ENCODE measurements around the gene MRPS9. TPM values are rescaled to one million over a fixed set of nuclear protein-coding genes. Genes with fewer than 3 reads are reported as not detected.

Gene MRPS9
- 10 to 100 TPM; 30.7 to 59.6 (median 54.4) TPM for polyA plus RNA-seq (ENCODE audit: insufficient read length in 4 of 4)

DNA sequence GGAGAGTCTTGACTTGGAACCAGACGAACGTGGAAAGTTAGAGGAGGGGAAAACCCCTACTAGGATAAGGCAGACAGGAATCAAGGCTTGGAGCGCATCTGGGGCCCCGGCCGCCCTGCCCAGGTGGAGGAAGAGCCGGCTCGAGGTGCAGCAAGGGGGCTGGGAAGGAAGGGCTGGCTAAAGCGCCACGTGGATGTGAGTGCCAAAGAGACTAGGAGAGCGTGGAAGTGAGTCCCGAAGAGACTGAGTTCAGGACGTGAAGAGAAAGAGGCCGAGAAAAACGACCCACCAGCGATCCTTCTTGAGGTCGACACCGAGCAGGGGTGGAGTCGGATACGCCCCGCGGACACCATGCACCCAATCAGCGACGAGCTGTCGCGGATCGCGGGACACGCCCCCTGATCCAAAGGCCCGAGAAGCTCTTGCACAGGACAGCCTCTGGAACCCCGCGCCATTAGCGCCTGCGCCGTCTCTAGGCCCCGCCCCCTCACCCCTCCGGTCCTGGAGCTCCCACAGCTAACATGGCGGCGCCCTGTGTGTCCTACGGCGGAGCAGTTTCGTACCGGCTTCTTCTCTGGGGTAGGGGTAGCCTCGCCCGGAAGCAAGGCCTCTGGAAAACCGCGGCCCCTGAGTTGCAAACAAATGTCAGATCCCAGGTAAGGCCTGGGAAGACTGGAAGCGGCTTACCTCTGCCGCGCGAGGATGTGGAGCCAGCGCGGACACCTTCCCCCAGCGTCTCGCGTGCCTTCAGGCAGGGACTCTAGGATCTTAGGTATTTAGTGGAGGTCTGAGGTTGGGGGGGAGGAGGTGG lies at the start of gene MRPS9:
Gene MRPS9, plus strand, starts transcription at position 498 of the 811 bp plus-strand sequence. Its CDS starts 24 bp downstream, at position 522.
- peak; percentile 90 to 95 (median 94) for DNase-seq (ENCODE audit: low read depth in 4 of 4, low spot score in 3 of 4)

DNA sequence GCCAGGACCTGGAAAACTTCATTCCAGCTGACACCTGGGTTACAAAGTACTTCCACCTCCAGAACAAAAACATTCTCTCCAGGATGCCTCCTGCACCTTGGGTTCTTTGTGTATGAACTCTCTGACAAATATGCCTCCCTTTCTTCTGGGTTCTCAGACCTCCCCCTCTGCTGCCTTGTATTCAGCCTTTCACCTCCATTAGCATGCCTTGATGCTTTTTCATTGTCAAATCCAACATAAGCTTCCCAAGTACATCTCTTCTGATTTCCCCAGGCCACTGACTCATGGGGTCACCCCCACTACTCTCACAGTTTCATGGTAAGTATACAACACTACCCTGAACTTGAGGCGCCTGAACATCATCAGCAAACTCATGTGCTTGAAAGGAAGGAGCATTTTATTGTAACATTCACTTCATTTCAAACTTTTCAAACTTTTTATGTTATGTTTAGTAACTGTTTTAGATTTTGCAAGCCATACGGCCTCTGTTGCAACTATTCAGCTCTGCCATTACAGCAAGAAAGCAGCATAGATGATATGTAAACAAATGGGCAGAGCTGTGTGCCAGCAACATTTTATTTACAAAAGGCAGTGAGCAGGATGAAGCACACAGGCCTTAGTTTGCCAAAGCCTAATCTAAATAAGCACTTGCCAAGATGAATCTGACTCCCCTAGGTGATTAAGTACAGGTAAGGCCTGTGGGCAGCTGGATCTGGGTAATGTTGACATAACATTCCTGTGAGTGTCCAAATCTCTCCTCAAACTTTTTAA lies 32.5 kb upstream of the MRPS9 start:
- DNase-seq (ENCODE audit: low read depth in 4 of 4, low spot score in 3 of 4), result no peak

DNA sequence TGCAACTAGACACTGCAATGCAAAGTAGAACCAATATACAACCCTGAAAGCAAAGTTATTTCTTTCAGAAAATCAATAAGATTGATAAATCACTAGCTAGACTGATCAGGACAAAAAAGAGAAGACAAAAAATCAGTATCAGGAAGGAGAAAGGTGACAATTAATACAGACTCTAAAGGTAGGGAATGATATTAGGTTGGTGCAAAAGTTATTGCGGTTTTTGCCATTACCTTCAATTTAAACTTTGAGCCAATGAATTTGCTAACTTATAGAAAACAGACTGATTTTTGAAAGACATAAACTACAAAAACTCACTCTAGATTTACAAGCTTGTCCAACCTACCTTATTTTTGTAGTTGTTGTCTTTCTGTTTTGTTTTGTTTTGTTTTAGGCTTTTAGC lies 30.5 kb upstream of the MRPS9 start:
- no peak for DNase-seq (ENCODE audit: low read depth in 4 of 4, low spot score in 3 of 4)

DNA sequence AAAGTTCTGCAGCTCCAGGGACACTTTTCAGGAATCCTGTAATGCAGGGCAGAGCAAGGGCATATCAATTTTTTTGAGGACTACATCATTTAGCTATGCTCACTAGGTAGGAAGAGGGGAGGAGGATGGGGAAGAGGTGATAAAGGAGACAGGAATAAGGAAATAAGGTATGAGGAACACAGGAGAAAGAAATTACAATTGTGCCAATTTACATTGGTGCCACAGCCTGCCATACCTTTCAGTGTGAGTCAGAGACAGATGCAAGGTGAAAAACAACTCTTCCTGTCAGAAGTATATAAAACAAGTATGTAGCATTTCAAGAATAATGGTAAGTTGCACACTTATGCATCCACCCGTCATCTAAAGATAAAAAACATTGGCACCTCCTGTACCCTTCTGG lies 5.4 kb upstream of the MRPS9 start:
- no peak for DNase-seq (ENCODE audit: low read depth in 4 of 4, low spot score in 3 of 4)

DNA sequence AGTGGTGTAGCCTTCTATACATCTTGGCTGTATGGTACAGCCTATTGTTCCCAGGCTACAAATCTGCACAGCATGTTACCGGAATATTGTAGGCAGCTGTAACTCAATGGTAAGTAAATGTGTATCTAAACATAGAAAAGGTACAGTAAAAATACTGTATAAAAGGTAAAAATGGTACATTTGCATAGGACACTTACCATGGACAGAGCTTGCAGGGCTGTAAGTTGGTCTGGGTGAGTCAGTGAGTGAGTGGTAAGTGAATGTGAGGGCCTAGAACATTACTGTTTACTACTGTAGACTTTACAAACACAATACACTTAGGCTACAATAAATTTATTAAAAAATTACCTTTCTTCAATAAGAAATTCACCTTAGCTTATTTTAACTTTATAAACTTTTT lies 3.7 kb upstream of the MRPS9 start:
- DNase-seq (ENCODE audit: low read depth in 4 of 4, low spot score in 3 of 4), result no peak

DNA sequence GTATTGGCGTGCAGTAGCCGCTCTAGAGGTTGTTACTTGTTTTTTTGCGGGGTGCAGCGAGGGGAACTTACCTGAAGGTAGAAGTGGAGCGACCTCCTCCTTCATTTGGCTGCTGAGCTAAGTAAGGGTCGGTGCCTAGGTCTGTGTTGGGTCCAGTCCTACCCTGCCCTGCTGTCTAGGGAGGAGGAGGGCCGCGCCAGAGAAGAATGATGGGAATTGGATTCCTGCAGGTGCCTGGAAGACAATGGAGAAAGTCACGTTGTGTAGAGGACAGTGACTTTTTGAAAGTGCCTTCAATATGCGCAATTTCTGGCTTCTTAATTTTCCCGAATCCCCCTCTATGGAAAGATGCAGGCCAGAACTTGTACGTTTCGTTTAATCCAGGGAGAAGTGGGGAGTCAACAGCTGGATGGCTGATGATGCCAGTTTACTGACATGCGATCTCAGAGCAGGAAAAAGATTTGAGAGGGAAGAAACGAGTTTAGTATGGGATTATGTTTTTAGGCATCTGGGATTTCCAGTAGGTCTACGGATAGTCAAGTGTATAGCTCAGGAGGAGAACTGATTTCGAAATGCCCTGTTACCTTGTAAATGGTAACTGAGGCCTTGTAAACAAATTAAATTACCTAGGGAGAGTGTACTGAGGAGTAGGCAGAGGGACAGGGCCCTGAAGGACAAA lies 653 bp downstream of the MRPS9 start:
- peak in 2 of 4 donors; percentile 3 to 14 for DNase-seq (ENCODE audit: low read depth in 4 of 4, low spot score in 3 of 4)

GRCh38 chr2:105039559-105039958 lies 1.7 kb downstream of the MRPS9 start:
- no peak for DNase-seq (ENCODE audit: low read depth in 4 of 4, low spot score in 3 of 4)

- no peak for DNase-seq (ENCODE audit: low read depth in 4 of 4, low spot score in 3 of 4)
Measured at GRCh38 chr2:105042189-105042588, 4.3 kb downstream of the MRPS9 start.

DNA sequence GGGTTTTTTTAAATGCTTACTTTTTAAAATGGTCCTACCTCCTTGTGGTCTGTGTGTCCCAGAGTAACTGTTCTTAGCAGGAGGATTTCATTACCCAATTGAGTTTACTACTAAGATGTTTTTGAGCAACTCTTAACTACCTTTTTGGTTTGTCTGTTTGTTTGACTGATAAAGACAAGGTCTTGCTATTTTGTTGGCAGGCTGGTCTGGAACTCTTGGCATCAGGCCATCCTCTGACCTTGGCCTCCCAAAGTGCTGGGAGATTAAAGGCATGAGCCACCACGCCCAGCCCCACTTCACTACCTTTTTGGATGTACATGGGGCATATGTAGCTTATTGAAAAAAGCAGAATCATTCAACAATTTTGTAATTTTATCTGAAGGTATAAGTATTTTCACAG lies 14.9 kb downstream of the MRPS9 start:
- no peak for DNase-seq (ENCODE audit: low read depth in 4 of 4, low spot score in 3 of 4)

DNA sequence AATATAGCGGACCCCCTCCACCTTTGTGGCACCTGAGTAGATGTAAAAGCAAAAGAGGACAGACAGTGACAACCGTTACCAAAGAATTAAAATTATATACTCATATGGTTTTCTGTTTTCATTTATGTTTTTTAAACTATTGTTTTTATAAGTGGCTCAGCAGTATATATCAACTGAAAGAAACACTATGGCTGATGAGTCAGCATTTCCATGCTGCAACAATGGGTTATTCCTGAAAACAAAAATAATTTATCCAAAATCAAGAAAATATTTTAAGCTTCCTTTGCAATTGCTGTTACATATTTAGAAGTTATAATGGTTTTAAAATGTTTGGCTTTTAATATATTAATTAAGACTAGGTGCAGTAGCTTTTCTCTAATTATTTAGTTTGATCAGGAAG lies 17.7 kb downstream of the MRPS9 start:
- no peak for DNase-seq (ENCODE audit: low read depth in 4 of 4, low spot score in 3 of 4)

- DNase-seq (ENCODE audit: low read depth in 4 of 4, low spot score in 3 of 4), result no peak
Measured at GRCh38 chr2:105056245-105056644, 18.4 kb downstream of the MRPS9 start.

DNA sequence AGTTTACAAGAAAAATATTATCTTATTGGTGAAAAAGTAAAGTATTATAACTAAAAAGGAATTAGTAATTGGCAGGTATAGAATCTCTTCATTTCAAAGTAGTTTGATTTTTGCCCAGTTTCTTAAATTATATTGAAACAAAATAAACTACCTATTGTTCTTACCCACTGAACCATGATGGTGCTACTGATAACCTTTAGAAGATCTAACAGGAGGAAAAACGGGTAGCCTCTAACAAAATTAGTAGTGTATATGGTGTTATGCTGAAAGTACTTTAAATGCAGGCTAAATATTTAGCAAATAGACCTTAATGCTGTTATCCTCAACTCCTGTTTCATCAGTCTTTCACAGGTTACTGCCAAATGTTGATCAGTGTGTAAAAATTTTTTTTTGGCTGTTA lies 19.1 kb downstream of the MRPS9 start:
- DNase-seq (ENCODE audit: low read depth in 4 of 4, low spot score in 3 of 4), result no peak

- no peak for DNase-seq (ENCODE audit: low read depth in 4 of 4, low spot score in 3 of 4)
Measured at GRCh38 chr2:105061560-105061959, 23.7 kb downstream of the MRPS9 start.

GRCh38 chr2:105062158-105062557 lies 24.3 kb downstream of the MRPS9 start:
- no peak for DNase-seq (ENCODE audit: low read depth in 4 of 4, low spot score in 3 of 4)

DNA sequence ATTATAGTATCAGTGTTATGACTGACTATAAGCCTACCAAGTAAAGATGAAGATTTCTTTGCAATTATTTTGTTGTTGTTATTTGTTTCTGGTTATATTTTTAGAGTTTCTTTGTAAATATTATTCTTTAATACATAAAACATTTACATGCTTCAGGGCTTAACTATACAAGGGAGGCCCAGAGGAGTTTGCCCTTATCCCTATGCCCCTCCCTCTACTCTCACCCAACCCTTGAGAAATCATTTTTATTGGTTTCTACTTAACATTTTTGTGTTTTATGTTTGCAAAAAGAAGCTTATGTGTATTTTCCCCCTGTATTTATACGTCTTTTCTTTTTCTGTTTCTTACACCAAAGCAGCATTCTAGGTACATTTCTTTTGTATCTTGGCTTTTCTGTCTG lies 30.5 kb downstream of the MRPS9 start:
- DNase-seq (ENCODE audit: low read depth in 4 of 4, low spot score in 3 of 4), result no peak

DNA sequence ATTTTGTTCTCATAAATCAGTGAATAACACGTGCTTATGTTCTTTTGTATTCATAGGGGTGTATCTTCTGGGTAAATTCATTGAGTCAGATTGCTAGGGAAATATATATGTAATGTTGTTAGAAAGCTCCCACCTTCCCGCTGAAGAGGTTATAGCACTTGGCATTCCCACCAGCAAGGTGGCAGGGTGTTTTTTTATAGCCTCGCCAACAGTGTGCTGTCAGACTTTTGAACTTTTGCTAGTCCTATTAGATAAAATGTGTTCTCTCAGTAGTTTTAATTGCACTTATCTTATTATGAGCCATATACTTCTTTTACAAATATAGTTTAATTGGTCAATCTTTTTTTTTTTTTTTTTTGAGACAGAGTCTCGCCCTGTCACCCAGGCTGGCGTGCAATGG lies 31.0 kb downstream of the MRPS9 start:
- DNase-seq (ENCODE audit: low read depth in 4 of 4, low spot score in 3 of 4), result no peak

DNA sequence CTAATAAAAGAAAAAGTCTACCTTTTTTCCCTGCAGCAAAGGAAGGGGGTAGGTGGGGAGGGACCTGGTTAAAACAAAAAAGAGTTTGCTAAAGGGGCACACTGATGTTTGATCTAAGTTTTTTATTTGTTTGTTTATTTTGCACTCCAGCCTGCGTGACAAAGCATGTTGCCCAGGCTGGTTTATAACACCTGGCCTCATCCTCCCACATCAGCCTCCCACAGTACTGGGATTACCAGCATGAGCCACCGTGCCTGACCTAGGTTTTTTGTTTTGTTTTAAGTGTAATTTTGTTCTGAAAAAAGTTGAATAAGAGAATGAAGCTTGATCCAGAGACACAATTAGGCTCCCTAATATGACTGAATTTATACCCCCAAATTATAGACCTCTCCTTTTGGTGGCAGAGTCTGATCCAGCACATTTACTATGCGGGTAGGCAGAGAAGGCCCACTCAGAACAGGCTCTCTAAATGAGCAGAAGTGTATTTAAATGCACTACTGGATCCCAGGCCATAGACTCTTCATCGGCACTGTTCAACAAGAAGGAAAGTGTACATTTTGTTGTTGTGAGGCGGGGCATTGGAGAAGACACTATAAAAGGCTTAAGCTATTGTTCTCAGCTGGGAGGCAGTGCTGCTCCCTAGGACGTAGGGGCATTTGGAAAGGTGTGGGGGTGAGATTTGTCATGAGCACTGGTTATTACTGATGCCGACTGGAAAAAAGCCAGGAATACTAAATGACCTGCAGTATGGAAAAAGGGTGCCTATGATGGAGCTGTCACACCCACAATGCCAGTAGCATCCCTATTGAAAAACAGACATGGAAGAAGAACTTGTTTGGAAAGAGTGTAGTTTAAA lies 32.4 kb downstream of the MRPS9 start:
- no peak for DNase-seq (ENCODE audit: low read depth in 4 of 4, low spot score in 3 of 4)

DNA sequence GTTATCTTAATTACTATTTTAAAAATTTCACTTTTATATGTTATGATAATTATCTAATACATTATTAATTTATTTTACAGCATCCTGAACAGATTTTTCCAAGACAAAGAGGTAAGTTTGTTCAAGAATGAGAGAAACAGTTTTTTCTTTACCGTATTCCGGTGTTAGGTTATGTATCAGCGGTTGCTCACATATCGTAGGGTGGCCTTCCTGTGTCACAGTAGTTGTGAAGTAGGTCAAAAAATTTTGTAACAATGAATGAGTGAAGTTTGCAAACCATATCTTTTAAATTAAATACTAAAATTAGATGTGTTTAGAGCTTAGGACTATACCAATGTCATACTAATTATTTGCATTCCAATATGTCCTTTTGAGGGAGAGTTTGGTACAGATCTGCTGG lies 33.5 kb downstream of the MRPS9 start:
- no peak for DNase-seq (ENCODE audit: low read depth in 4 of 4, low spot score in 3 of 4)

DNA sequence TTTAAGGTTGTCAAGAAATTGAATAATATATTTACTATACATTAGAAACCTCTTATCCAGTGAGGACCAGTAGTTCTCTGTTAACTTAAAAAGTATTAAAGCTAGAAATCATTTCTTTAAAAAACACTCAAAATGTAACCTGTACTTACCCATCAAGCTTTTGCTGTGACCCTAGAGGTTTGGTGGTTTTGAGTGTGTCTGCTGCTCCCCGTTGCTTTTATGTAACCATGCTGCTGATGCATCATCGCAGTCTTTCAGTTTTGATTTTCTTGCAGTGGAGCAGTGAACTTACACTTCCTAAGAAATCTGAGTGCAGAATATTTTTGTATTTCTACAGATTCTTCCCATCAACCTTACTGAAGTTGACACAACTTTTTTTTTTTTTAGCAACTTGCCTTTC lies 34.2 kb downstream of the MRPS9 start:
- DNase-seq (ENCODE audit: low read depth in 4 of 4, low spot score in 3 of 4), result no peak

GRCh38 chr2:105073591-105073990 lies 35.7 kb downstream of the MRPS9 start:
- no peak for DNase-seq (ENCODE audit: low read depth in 4 of 4, low spot score in 3 of 4)

Data from left renal pelvis (tissue), 4 donors.